HCT116 (cell line): Measurements from ENCODE around the gene PCDH1. TPM values are rescaled to one million over a fixed set of nuclear protein-coding genes. Genes with fewer than 3 reads are reported as not detected.

Experiments used
- ATAC-seq: fragments of 200-7000 bp; cut with Tn5 transposase; 2 replicates; pipeline ENCODE4 v1.9.1; 2020; ENCODE audit warnings: mild to moderate bottlenecking, moderate library complexity
- BruUV-seq: library from RNA; stranded (reverse); fragments of 400-500 nt; replicated peaks from 2 replicates; lab custom pipeline; 2021; lab: Mats Ljungman, UMichigan
- CTCF ChIA-PET: fragments of 300-600 bp; sonication (Branson Sonifier 250); formaldehyde crosslinking; loops from one replicate; lab custom pipeline; 2021; ENCODE audit warnings: antibody characterized with exemption; lab: Charles Lee
- POLR2A ChIA-PET: fragments of 300-600, 350-600 bp; sonication (Branson Sonifier 250); formaldehyde crosslinking; loops from one replicate; lab custom pipeline; 2021; ENCODE audit warnings: antibody characterized with exemption; lab: Charles Lee
- RAD21 ChIA-PET, 2 experiments: fragments of 300-600 bp; sonication (Branson Sonifier 250); formaldehyde crosslinking; loops; one replicate each; lab custom pipeline; 2023; ENCODE audit warnings: low total read pairs in 2 of 2; ENCODE audit not compliant: uncharacterized antibody in 2 of 2, unreplicated experiment in 2 of 2, low non-redundant PET in 1 of 2; lab: Charles Lee
- DNase-seq: peaks from one replicate; pipeline ENCODE4 v3.0.0-alpha.2; 2010; ENCODE audit warnings: low read depth, low spot score
- H2AFZ ChIP-seq: fragments of 200-600 bp; shearing (Covaris generic), sonication (generic); 2 replicates; pipeline ENCODE4 v1.6.1; 2017; ENCODE audit warnings: low read depth, mixed run types, mixed read lengths, antibody characterized with exemption, low read length; ENCODE audit not compliant: poor library complexity, severe bottlenecking
- H3K27ac ChIP-seq: 2 replicates; pipeline ENCODE4 v1.5.1; 2012; ENCODE audit warnings: low read depth, low read length
- H3K27me3 ChIP-seq: fragments of 200-600 bp; sonication (generic); 2 replicates; pipeline ENCODE4 v1.6.1; 2016; ENCODE audit warnings: mixed run types, low read length, mixed read lengths; ENCODE audit not compliant: insufficient read depth
- H3K36me3 ChIP-seq, 2 experiments: fragments of 200-500 bp in 1 of 2; fragments of 200-600 bp in 1 of 2; sonication (Bioruptor generic) in 1 of 2; sonication (generic) in 1 of 2; 2 replicates each; pipeline versions ENCODE4 v1.5.1 to v1.6.1; 2014 to 2016; ENCODE audit warnings: low read length in 2 of 2, inconsistent platforms in 1 of 2, mixed read lengths in 1 of 2, mixed run types in 1 of 2; ENCODE audit not compliant: insufficient read depth in 2 of 2, control insufficient read depth in 1 of 2
- H3K4me1 ChIP-seq, 2 experiments: fragments of 200-600 bp in 1 of 2; sonication (generic) in 1 of 2; 2 replicates each; pipeline versions ENCODE4 v1.5.1 to v1.6.1; 2012 to 2017; ENCODE audit warnings: low read length in 2 of 2, inconsistent platforms in 1 of 2, mild to moderate bottlenecking in 1 of 2, mixed read lengths in 1 of 2, mixed run types in 1 of 2, moderate library complexity in 1 of 2; ENCODE audit not compliant: insufficient read depth in 2 of 2, control insufficient read depth in 1 of 2
- H3K4me2 ChIP-seq: fragments of 200-600 bp; sonication (generic); 2 replicates; pipeline ENCODE4 v1.6.1; 2017; ENCODE audit warnings: mixed run types, low read length, mixed read lengths
- H3K4me3 ChIP-seq, 2 experiments: fragments of 200-600 bp in 1 of 2; sonication (generic) in 1 of 2; replicated peaks in 1 of 2; 2 replicates each; pipeline ENCODE4 v1.5.1; 2011 to 2016; ENCODE audit warnings: low read length in 2 of 2, control low read depth in 1 of 2, low read depth in 1 of 2, mild to moderate bottlenecking in 1 of 2, mixed read lengths in 1 of 2, mixed run types in 1 of 2
- H3K79me2 ChIP-seq: fragments of 200-600 bp; sonication (generic); 2 replicates; pipeline ENCODE4 v1.6.1; 2017; ENCODE audit warnings: mild to moderate bottlenecking, mixed run types, low read length, moderate library complexity, mixed read lengths; ENCODE audit not compliant: insufficient read depth
- H3K9ac ChIP-seq: fragments of 200-600 bp; sonication (generic); 2 replicates; pipeline ENCODE4 v1.6.1; 2016; ENCODE audit warnings: low read length, mixed read lengths
- H3K9me2 ChIP-seq: fragments of 200-600 bp; sonication (generic), shearing (Covaris generic); 2 replicates; pipeline ENCODE4 v1.6.1; 2017; ENCODE audit warnings: mixed run types, mild to moderate bottlenecking, moderate library complexity; ENCODE audit not compliant: insufficient read depth
- H3K9me3 ChIP-seq, 2 experiments: fragments of 200-500 bp in 1 of 2; fragments of 200-600 bp in 1 of 2; sonication (Bioruptor generic) in 1 of 2; sonication (generic) in 1 of 2; 2 replicates each; pipeline ENCODE4 v1.6.1; 2014 to 2017; ENCODE audit warnings: low read length in 2 of 2, mixed read lengths in 2 of 2, inconsistent platforms in 1 of 2, low read depth in 1 of 2, mild to moderate bottlenecking in 1 of 2, mixed run types in 1 of 2, moderate library complexity in 1 of 2; ENCODE audit not compliant: control insufficient read depth in 1 of 2, insufficient read depth in 1 of 2
- H4K20me1 ChIP-seq: fragments of 200-600 bp; sonication (generic), shearing (Covaris generic); 2 replicates; pipeline ENCODE4 v1.6.1; 2017; ENCODE audit warnings: mixed run types, mild to moderate bottlenecking, moderate library complexity; ENCODE audit not compliant: insufficient read depth
- CBX3 ChIP-seq: IDR thresholded peaks from 2 replicates; pipeline ENCODE4 v1.6.1; 2012; ENCODE audit warnings: low read depth
- CEBPB ChIP-seq: IDR thresholded peaks from 2 replicates; pipeline ENCODE4 v1.6.1; 2012; ENCODE audit warnings: low read depth
- EGR1 ChIP-seq: IDR thresholded peaks from 2 replicates; pipeline ENCODE4 v1.6.1; 2012; ENCODE audit warnings: low read depth
- ELF1 ChIP-seq: IDR thresholded peaks from 2 replicates; pipeline ENCODE4 v1.6.1; 2012; ENCODE audit warnings: low read depth, borderline replicate concordance
- EZH2 ChIP-seq: fragments of 200-600 bp; sonication (generic); IDR thresholded peaks from 2 replicates; pipeline ENCODE4 v1.6.1; 2017; ENCODE audit warnings: antibody characterized with exemption, mixed run types
- EZH2phosphoT487 ChIP-seq: fragments of 200-600 bp; IDR thresholded peaks from 2 replicates; pipeline ENCODE4 v1.6.1; 2018; ENCODE audit warnings: antibody characterized with exemption, borderline replicate concordance
- FOSL1 ChIP-seq: IDR thresholded peaks from 2 replicates; pipeline ENCODE4 v1.6.1; 2012; ENCODE audit warnings: low read depth
- JUND ChIP-seq: IDR thresholded peaks from 2 replicates; pipeline ENCODE4 v1.6.1; 2012
- MAX ChIP-seq: IDR thresholded peaks from 2 replicates; pipeline ENCODE4 v1.6.1; 2012
- POLR2AphosphoS5 ChIP-seq: IDR thresholded peaks from 2 replicates; pipeline ENCODE4 v1.6.1; 2011; ENCODE audit warnings: mild to moderate bottlenecking, low read depth, low read length, moderate library complexity
- RAD21 ChIP-seq: IDR thresholded peaks from 2 replicates; pipeline ENCODE4 v1.6.1; 2012; ENCODE audit warnings: low read depth, mild to moderate bottlenecking
- REST ChIP-seq: IDR thresholded peaks from 2 replicates; pipeline ENCODE4 v1.6.1; 2012; ENCODE audit warnings: low read depth
- SP1 ChIP-seq: IDR thresholded peaks from 2 replicates; pipeline ENCODE4 v1.6.1; 2012; ENCODE audit warnings: low read depth
- SRF ChIP-seq: IDR thresholded peaks from 2 replicates; pipeline ENCODE4 v1.6.1; 2012; ENCODE audit warnings: low read depth
- TCF7L2 ChIP-seq: IDR thresholded peaks from 2 replicates; pipeline ENCODE4 v1.7.0; 2011; ENCODE audit warnings: borderline replicate concordance, inconsistent platforms; ENCODE audit not compliant: insufficient read depth, insufficient read length; ENCODE audit errors: extremely low read depth
- ZBTB33 ChIP-seq: IDR thresholded peaks from 2 replicates; pipeline ENCODE4 v1.6.1; 2011; ENCODE audit warnings: mild to moderate bottlenecking, low read length, moderate library complexity; ENCODE audit not compliant: insufficient replicate concordance; ENCODE audit errors: extremely low read depth
- ZFX ChIP-seq: fragments of 450-650 bp; IDR thresholded peaks from 2 replicates; pipeline ENCODE4 v1.6.1; 2017
- ZNF274 ChIP-seq: fragments of 200-500 bp; sonication (Bioruptor generic); IDR thresholded peaks from 2 replicates; pipeline ENCODE4 v1.6.1; 2014; ENCODE audit warnings: mild to moderate bottlenecking, low read depth, low read length, inconsistent platforms
- intact Hi-C: fragments of 100-400 bp; cut with micrococcal nuclease; formaldehyde crosslinking; loops from 2 replicates; pipeline ENCODE4 v1.10.0; 2022
- total RNA-seq: library from RNA; stranded (reverse); gene quantifications from one replicate; pipeline ENCODE4 v1.2.1, GENCODE V29; 2021; ENCODE audit not compliant: unreplicated experiment

PCDH1 gene
- total RNA-seq, 1 experiment from 2014 or later: 24.2 TPM

- no peak for ATAC-seq
- Histone ChIP-seq H3K4me2 (no peak overlapping the region), H3K27me3 (no peaks in the 10 kb centered on the region), H4K20me1 (no peaks in the 10 kb centered on the region), H3K79me2 (no peaks in the 10 kb centered on the region), H3K27ac (no peak overlapping the region), H3K36me3 (no peaks in the 10 kb centered on the region), H3K9me3 (no peaks in the 10 kb centered on the region), H3K4me3 (no peak overlapping the region), H3K9ac (no peak overlapping the region), H3K9me2 (no peaks in the 10 kb centered on the region), H3K4me1 (peaks cover 12 to 14% of the 10 kb centered on the region in 2 experiments; a peak in 3 of 4 replicates), H2AFZ (no peak overlapping the region)
- intact Hi-C loops: no loop called here
- CTCF ChIA-PET: no interaction called here
- POLR2A ChIA-PET: no interaction called here
- DNase-seq: no peak
- BruUV-seq: no TSS peak
- no peak for TF ChIP-seq EZH2
- no peak for TF ChIP-seq SP1
- no peak for TF ChIP-seq SRF
- no peak for TF ChIP-seq ELF1
- TF ChIP-seq FOSL1: no peak
- no peak for TF ChIP-seq ZBTB33
- no peak for TF ChIP-seq ZFX
- TF ChIP-seq CEBPB: no peak
- no peak for TF ChIP-seq EGR1
- no peak for TF ChIP-seq EZH2phosphoT487
- no peak for TF ChIP-seq ZNF274
- no peak for TF ChIP-seq CBX3
- no peak for TF ChIP-seq MAX
- no peak for TF ChIP-seq REST
- no peak for TF ChIP-seq TCF7L2
- TF ChIP-seq RAD21: no peak
- TF ChIP-seq JUND: no peak
- no peak for TF ChIP-seq POLR2AphosphoS5
- RAD21 ChIA-PET: no interaction called here
Measured at GRCh38 chr5:141855265-141856036, 22.8 kb downstream of the PCDH1 start.
